Rectal smooth muscle tissue (tissue), 1 donor: ENCODE measurements around the gene MEGF6.

Experiments
- H3K27ac ChIP-seq: one replicate; pipeline ENCODE4 v1.7.0; 2013; ENCODE audit warnings: low read depth, low read length, inconsistent platforms
- H3K27me3 ChIP-seq: one replicate; pipeline ENCODE4 v1.7.0; 2013; ENCODE audit warnings: low read length; ENCODE audit not compliant: control insufficient read depth, insufficient read depth
- H3K36me3 ChIP-seq: one replicate; pipeline ENCODE4 v1.7.0; 2013; ENCODE audit warnings: low read length; ENCODE audit not compliant: control insufficient read depth, insufficient read depth
- H3K4me1 ChIP-seq: one replicate; pipeline ENCODE4 v1.7.0; 2013; ENCODE audit warnings: low read length; ENCODE audit not compliant: control insufficient read depth, insufficient read depth
- H3K4me3 ChIP-seq: one replicate; pipeline ENCODE4 v1.7.0; 2013; ENCODE audit warnings: low read length
- H3K9ac ChIP-seq: one replicate; pipeline ENCODE4 v1.7.0; 2013; ENCODE audit warnings: low read length

Gene MEGF6

GRCh38 chr1:3469849-3470649, 141.3 kb downstream of the MEGF6 start:
- Histone ChIP-seq H3K4me3 (no peak overlapping the region), H3K4me1 (no peaks in the 10 kb centered on the region), H3K27me3 (no peaks in the 10 kb centered on the region), H3K27ac (no peak overlapping the region), H3K9ac (no peak overlapping the region), H3K36me3 (peaks cover 2% of the 10 kb centered on the region)

- Histone ChIP-seq H3K4me1 (no peaks in the 10 kb centered on the region), H3K36me3 (peaks cover 2% of the 10 kb centered on the region), H3K27me3 (no peaks in the 10 kb centered on the region)
Measured at GRCh38 chr1:3469104-3469848, 142.0 kb downstream of the MEGF6 start.

GRCh38 chr1:3468236-3469103, 142.8 kb downstream of the MEGF6 start:
- Histone ChIP-seq H3K27me3 (no peaks in the 10 kb centered on the region), H3K36me3 (peaks cover 2% of the 10 kb centered on the region), H3K27ac (no peak overlapping the region)

More at GRCh38 chr1:3469104-3469848, 142.0 kb downstream of the MEGF6 start:
- Histone ChIP-seq H3K9ac (no peak overlapping the region), H3K27ac (no peak overlapping the region), H3K4me3 (no peak overlapping the region)

GRCh38 chr1:3467096-3468036, 143.9 kb downstream of the MEGF6 start:
- no peak overlapping the region for H3K4me3 ChIP-seq
- no peaks in the 10 kb centered on the region for H3K4me1 ChIP-seq
- H3K9ac ChIP-seq, result no peak overlapping the region
- H3K27me3 ChIP-seq, result no peaks in the 10 kb centered on the region
- no peak overlapping the region for H3K27ac ChIP-seq
- peaks cover 2% of the 10 kb centered on the region for H3K36me3 ChIP-seq

More at GRCh38 chr1:3468236-3469103, 142.8 kb downstream of the MEGF6 start:
- no peaks in the 10 kb centered on the region for H3K4me1 ChIP-seq
- no peak overlapping the region for H3K4me3 ChIP-seq
- no peak overlapping the region for H3K9ac ChIP-seq

GRCh38 chr1:3466366-3467075, 144.8 kb downstream of the MEGF6 start:
- Histone ChIP-seq H3K4me3 (no peak overlapping the region), H3K27ac (no peak overlapping the region), H3K27me3 (no peaks in the 10 kb centered on the region), H3K36me3 (peaks cover 2% of the 10 kb centered on the region), H3K9ac (no peak overlapping the region), H3K4me1 (no peaks in the 10 kb centered on the region)

- no peaks in the 10 kb centered on the region for H3K27me3 ChIP-seq
- peaks cover 2% of the 10 kb centered on the region for H3K36me3 ChIP-seq
- H3K4me1 ChIP-seq, result no peaks in the 10 kb centered on the region
- H3K27ac ChIP-seq, result no peak overlapping the region
- no peak overlapping the region for H3K9ac ChIP-seq
- no peak overlapping the region for H3K4me3 ChIP-seq
Measured at GRCh38 chr1:3465935-3466321, 145.4 kb downstream of the MEGF6 start.

GRCh38 chr1:3465091-3465934, 146.0 kb downstream of the MEGF6 start:
- no peak overlapping the region for H3K9ac ChIP-seq
- H3K27me3 ChIP-seq, result no peaks in the 10 kb centered on the region
- no peaks in the 10 kb centered on the region for H3K4me1 ChIP-seq
- no peak overlapping the region for H3K27ac ChIP-seq
- H3K4me3 ChIP-seq, result no peak overlapping the region
- H3K36me3 ChIP-seq, result peaks cover 2% of the 10 kb centered on the region

- Histone ChIP-seq H3K27ac (no peak overlapping the region), H3K4me3 (no peak overlapping the region), H3K27me3 (no peaks in the 10 kb centered on the region), H3K36me3 (no peaks in the 10 kb centered on the region), H3K9ac (no peak overlapping the region), H3K4me1 (no peaks in the 10 kb centered on the region)
Measured at GRCh38 chr1:3464649-3465025, 146.7 kb downstream of the MEGF6 start.

- Histone ChIP-seq H3K4me1 (no peaks in the 10 kb centered on the region), H3K36me3 (no peaks in the 10 kb centered on the region), H3K27me3 (no peaks in the 10 kb centered on the region), H3K4me3 (no peak overlapping the region), H3K9ac (no peak overlapping the region), H3K27ac (no peak overlapping the region)
Measured at GRCh38 chr1:3463891-3464648, 147.2 kb downstream of the MEGF6 start.

GRCh38 chr1:3463408-3463863, 147.9 kb downstream of the MEGF6 start:
- Histone ChIP-seq H3K36me3 (no peaks in the 10 kb centered on the region), H3K4me1 (no peaks in the 10 kb centered on the region), H3K27ac (no peak overlapping the region), H3K9ac (no peak overlapping the region), H3K27me3 (no peaks in the 10 kb centered on the region), H3K4me3 (no peak overlapping the region)
